H1 (cell line): ENCODE results near the gene COX7A2. TPM values are rescaled to one million over a fixed set of nuclear protein-coding genes. Genes with fewer than 3 reads are reported as not detected.

Source experiments
- BRCA1 ChIP-seq: IDR thresholded peaks from 2 replicates; pipeline ENCODE4 v1.6.1; 2012; ENCODE audit warnings: low read depth, low read length, improper control_type of control experiment
- EP300 ChIP-seq, 2 experiments: IDR thresholded peaks; 1 replicate in 1 of 2; 2 replicates in 1 of 2; pipeline ENCODE4 v1.6.1; 2011 to 2012; ENCODE audit warnings: low read depth in 2 of 2, low read length in 2 of 2, mild to moderate bottlenecking in 2 of 2, borderline replicate concordance in 1 of 2, inconsistent platforms in 1 of 2, moderate library complexity in 1 of 2
- MAFK ChIP-seq: IDR thresholded peaks from 2 replicates; pipeline ENCODE4 v1.6.1; 2012; ENCODE audit warnings: low read depth, mild to moderate bottlenecking, improper control_type of control experiment, low read length
- NANOG ChIP-seq: IDR thresholded peaks from 2 replicates; pipeline ENCODE4 v1.6.1; 2011; ENCODE audit warnings: low read length, low read depth, mild to moderate bottlenecking, inconsistent platforms; ENCODE audit not compliant: insufficient read depth, poor library complexity, severe bottlenecking
- POLR2A ChIP-seq, 2 experiments: IDR thresholded peaks; 1 replicate in 1 of 2; 2 replicates in 1 of 2; pipeline ENCODE4 v1.6.1; 2011; ENCODE audit warnings: low read depth in 2 of 2, low read length in 2 of 2, mild to moderate bottlenecking in 2 of 2; ENCODE audit errors: control extremely low read depth in 1 of 2
- POU5F1 ChIP-seq: IDR thresholded peaks from 2 replicates; pipeline ENCODE4 v1.6.1; 2011; ENCODE audit warnings: low read depth, mild to moderate bottlenecking, low read length, moderate library complexity
- SIN3A ChIP-seq, 2 experiments: IDR thresholded peaks in 1 of 2; conservative IDR thresholded peaks in 1 of 2; 2 replicates each; pipeline ENCODE4 v1.6.1; 2011 to 2012; ENCODE audit warnings: low read length in 2 of 2, improper control_type of control experiment in 1 of 2, low read depth in 1 of 2, mild to moderate bottlenecking in 1 of 2
- SP1 ChIP-seq: IDR thresholded peaks from 2 replicates; pipeline ENCODE4 v1.6.1; 2011; ENCODE audit warnings: low read depth, low read length
- SUZ12 ChIP-seq: fragments of 200-600 bp; sonication (generic); IDR thresholded peaks from 2 replicates; pipeline ENCODE4 v1.6.1; 2012; ENCODE audit warnings: mild to moderate bottlenecking, inconsistent platforms, low read length, moderate library complexity, mixed read lengths
- TAF1 ChIP-seq: IDR thresholded peaks from 2 replicates; pipeline ENCODE4 v1.6.1; 2011; ENCODE audit warnings: mild to moderate bottlenecking, low read depth, low read length
- TCF12 ChIP-seq: IDR thresholded peaks from 2 replicates; pipeline ENCODE4 v1.6.1; 2011; ENCODE audit warnings: low read depth, mild to moderate bottlenecking, low read length
- polyA plus RNA-seq, 7 experiments: library from polyadenylated mRNA; depleted of rRNA in 3 of 7; stranded (reverse) in 5 of 7; unstranded in 2 of 7; fragments of >200 nt in 5 of 7; fragments of 200-250 nt in 2 of 7; gene quantifications; 1 replicate in 5 of 7; 2 replicates in 1 of 7; 4 replicates in 1 of 7; pipeline versions ENCODE4 v1.2.1 to v1.2.3, GENCODE V29; 2011 to 2013; ENCODE audit warnings: missing spikeins in 2 of 7, mixed read lengths in 2 of 7
- total RNA-seq: library from RNA; stranded (reverse); fragmentation: NEBNext Ultra II Directional; extraction: Animal tissue kit (Norgen Biotek cat#: 25700); gene quantifications from 2 replicates; pipeline ENCODE4 v1.2.1, GENCODE V29; 2021

The COX7A2 gene
- total and polyA plus RNA-seq, 2 of the 8 experiments (the other 6 are each of a cell fraction or from before 2014, with no cell fraction given) = 262 to 468 TPM

DNA sequence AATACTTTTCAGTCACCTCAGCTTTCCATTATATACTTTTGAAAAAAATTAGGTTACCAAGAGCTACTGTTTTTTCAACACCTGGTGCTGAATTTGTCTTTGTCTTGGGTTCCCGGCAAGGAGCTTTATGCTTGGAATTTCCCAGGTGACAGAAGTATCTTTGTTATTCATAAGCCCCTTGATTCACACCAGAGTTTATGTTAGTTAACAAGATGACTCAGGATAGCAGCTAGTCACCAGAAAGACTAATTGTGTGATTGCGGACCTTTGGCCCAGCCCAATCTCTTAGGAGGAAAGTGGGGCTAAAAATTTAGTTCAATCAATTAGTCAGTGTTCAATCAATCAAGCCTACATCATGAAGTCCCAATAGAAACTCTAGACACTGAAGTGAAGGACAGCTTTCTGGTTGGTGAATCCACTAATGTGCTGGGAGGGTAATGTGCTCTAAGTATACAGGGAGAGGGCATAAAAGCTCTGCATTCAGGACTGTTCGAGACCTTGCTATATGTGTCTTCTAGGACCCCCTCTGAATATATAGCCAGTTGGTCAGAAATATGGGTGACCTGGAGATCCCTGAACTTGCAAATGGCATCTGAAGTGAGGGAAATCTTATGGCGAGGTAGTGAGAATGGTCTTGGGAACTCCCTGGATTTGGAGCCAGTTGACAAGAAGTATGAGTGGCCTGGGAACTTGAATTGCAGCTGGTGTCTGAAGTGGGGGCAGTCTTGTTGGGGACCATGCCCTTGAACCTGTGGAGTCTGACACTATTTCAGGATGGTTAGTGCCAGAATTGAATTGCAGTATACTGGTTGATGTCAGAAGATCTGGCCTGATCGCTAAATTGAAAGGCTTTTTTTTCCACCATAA lies 24.8 kb upstream of the COX7A2 start (continued):
- TF ChIP-seq EP300 (IDR thresholded peaks at IDR 0.05; ENCODE audit: borderline replicate concordance in 1 of 2, low read depth in 2 of 2, low read length in 2 of 2) (peak in 1 of 2 experiments; percentile 83; a peak in 1 of 3 replicates), SUZ12 (no peak), NANOG (peak; percentile 10), TAF1 (peak; percentile 43; the same call in 1 of the 2 replicates), MAFK (peak; percentile 57; the same call in 1 of the 2 replicates), SIN3A (conservative IDR thresholded peaks at IDR 0.05 in 1 of 2, IDR thresholded peaks at IDR 0.05 in 1 of 2; ENCODE audit: low read depth in 1 of 2, low read length in 2 of 2) (0 out of 4 replicates have a peak, but pooled peaks of 1 of the 2 experiments have one; percentile 29), SP1 (peak; percentile 71; the same call in 1 of the 2 replicates), TCF12 (peak; percentile 91), POU5F1 (peak; percentile 80), BRCA1 (peak; percentile 62), POLR2A (IDR thresholded peaks at IDR 0.05; ENCODE audit: control extremely low read depth in 1 of 2, low read depth in 2 of 2, low read length in 2 of 2) (0 out of 3 replicates have a peak, but pooled peaks of 1 of the 2 experiments have one; percentile 28)
